ENCODE data around the gene TP53TG5. TPM values are rescaled to one million over a fixed set of nuclear protein-coding genes. Genes with fewer than 3 reads are reported as not detected.

Gene TP53TG5
- total RNA-seq, 1 donor from 2014 or later = not detected

DNA sequence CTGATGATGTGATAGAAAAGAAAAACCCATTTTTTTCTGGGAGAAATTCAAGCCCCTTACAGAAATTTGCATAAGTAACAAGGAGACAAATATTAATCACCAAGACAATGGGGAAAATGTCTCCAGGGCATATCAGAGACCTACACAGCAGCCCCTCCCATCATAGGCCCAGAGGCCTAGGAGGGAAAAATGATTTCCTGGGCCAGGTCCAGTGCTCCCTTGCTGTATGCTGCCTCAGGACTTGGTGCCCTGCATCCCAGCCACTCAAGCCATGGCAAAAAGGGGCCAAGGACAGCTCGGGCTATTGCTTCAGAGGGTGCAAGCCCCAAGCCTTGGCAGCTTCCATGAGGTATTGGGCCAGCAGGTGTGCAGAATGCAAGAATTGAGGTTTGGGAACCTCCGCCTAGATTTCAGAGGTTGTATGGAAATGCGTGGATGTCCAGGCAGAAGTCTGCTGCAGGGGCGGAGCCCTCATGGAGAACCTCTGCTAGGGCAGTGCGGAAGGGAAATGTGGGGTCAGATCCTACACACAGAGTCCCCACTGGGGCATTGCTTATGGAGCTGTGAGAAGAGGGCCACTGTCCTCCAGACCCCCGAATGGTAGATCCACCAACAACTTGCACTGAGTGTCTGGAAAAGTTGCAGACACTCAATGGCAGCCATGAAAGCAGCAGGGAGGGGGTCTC, 22.4 kb upstream of the TP53TG5 start:
- DNase-seq (ENCODE audit: extremely low spot score, unreplicated experiment) = no peak
- Mint-ChIP-seq H3K36me3 (peaks cover 7% of the 10 kb centered on the region), H3K27ac (no peak overlapping the region), H3K4me1 (ENCODE audit: unreplicated experiment) (peaks cover 4% of the 10 kb centered on the region), H3K9me3 (peaks cover 5% of the 10 kb centered on the region), H3K4me3 (no peak overlapping the region), H3K27me3 (peaks cover 24% of the 10 kb centered on the region)
- TF ChIP-seq, protein P1, sequence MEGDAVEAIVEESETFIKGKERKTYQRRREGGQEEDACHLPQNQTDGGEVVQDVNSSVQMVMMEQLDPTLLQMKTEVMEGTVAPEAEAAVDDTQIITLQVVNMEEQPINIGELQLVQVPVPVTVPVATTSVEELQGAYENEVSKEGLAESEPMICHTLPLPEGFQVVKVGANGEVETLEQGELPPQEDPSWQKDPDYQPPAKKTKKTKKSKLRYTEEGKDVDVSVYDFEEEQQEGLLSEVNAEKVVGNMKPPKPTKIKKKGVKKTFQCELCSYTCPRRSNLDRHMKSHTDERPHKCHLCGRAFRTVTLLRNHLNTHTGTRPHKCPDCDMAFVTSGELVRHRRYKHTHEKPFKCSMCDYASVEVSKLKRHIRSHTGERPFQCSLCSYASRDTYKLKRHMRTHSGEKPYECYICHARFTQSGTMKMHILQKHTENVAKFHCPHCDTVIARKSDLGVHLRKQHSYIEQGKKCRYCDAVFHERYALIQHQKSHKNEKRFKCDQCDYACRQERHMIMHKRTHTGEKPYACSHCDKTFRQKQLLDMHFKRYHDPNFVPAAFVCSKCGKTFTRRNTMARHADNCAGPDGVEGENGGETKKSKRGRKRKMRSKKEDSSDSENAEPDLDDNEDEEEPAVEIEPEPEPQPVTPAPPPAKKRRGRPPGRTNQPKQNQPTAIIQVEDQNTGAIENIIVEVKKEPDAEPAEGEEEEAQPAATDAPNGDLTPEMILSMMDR (conservative IDR thresholded peaks at IDR 0.05) = no peak

DNA sequence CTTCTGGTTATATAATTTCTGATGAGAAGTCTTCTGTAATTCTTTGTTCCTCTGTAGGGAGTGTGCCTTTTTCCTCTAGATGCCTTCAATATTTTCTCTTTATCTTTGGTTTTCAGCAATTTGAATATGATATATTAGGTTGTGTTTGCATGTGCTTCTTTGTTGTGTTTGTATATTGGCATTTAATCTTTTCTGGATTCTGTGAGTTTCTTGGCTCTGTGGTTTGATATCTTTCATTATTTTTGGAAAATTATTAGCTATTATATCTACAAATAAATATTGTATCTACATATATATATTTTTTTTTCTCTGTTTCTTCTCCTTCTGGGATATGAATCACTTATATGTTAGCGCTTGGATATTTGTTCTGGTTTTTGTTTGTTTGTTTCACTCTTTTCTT, 20.9 kb upstream of the TP53TG5 start:
- TF ChIP-seq, protein P1 (conservative IDR thresholded peaks at IDR 0.05) = no peak

DNA sequence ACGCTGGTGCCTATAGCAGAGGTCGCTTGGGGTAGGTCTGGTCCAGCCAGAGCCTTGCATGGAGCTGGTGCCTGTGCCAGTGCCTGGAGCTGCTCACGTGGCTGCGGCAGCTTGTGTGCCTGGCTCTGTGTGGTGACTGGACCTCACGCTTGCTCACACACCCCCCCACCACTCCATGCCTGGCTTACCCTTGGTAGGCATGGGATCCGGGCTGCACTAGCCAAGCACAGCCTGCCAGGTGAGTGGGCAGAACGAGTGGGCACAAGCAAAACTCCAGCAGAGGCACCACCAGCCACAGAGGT, 16.9 kb upstream of the TP53TG5 start:
- no peaks in the 10 kb centered on the region for H3K4me1 Mint-ChIP-seq (ENCODE audit: unreplicated experiment)
- H3K4me3 Mint-ChIP-seq = no peak overlapping the region
- H3K27me3 Mint-ChIP-seq = no peaks in the 10 kb centered on the region

More for the DNA sequence above, 20.9 kb upstream of the TP53TG5 start:
- no peak overlapping the region for H3K4me3 Mint-ChIP-seq
- H3K27ac Mint-ChIP-seq = no peak overlapping the region
- peaks cover 5% of the 10 kb centered on the region for H3K9me3 Mint-ChIP-seq
- no peak for DNase-seq (ENCODE audit: extremely low spot score, unreplicated experiment)
- no peaks in the 10 kb centered on the region for H3K4me1 Mint-ChIP-seq (ENCODE audit: unreplicated experiment)
- peaks cover 11% of the 10 kb centered on the region for H3K27me3 Mint-ChIP-seq
- peaks cover 7% of the 10 kb centered on the region for H3K36me3 Mint-ChIP-seq

DNA sequence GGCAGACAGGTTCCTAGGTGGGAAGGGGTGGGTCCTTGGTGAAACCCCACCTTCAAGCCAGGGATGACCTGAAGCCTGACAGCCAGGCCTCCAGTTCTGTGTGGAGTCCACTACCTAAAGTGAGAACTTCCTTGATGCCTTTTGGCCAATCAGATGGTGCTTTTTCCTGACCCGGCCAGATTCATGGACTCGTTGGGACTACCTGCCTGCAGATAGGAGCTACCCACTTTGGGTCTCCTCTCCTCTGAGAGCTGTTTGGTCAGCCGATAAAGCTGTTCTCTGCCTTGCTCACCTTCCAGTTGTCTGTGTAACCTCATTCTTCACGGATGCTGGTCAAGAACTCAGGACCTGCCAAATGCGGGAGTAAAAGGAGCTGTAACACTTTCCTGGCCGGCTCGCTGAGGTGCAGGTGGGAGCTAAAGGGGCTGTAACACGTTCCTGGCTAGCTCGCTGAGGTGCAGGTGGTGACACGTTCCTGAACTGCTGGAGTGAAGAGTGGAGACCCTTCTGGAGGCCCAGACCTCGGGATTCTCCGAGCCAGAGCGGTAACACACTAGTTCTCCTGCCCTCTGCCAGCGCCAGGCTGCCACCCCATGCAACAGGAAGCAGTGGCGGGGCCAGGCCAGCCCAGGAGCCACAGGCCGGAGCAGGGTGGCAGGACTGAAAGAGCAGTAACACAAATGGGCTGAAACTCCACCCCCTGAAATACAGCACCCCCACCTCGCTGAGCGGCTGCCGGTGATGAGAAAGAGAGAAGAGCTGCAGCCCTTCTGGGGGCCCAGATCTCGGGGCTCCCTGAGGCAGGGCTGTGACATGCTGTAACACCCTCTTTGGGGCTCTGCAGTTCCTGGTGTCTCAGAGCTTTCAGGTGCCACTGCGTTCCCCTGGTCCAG, 16.3 kb upstream of the TP53TG5 start:
- no peak for DNase-seq (ENCODE audit: extremely low spot score, unreplicated experiment)
- no peaks in the 10 kb centered on the region for H3K9me3 Mint-ChIP-seq
- TF ChIP-seq, protein P1 (conservative IDR thresholded peaks at IDR 0.05) = no peak
- no peak overlapping the region for H3K27ac Mint-ChIP-seq
- no peaks in the 10 kb centered on the region for H3K4me1 Mint-ChIP-seq (ENCODE audit: unreplicated experiment)
- no peaks in the 10 kb centered on the region for H3K27me3 Mint-ChIP-seq
- no peak overlapping the region for H3K4me3 Mint-ChIP-seq
- H3K36me3 Mint-ChIP-seq = no peaks in the 10 kb centered on the region

More for the DNA sequence above, 16.9 kb upstream of the TP53TG5 start:
- TF ChIP-seq, protein P1 (conservative IDR thresholded peaks at IDR 0.05) = no peak
- H3K9me3 Mint-ChIP-seq = peaks cover 4% of the 10 kb centered on the region
- peaks cover 3% of the 10 kb centered on the region for H3K36me3 Mint-ChIP-seq
- DNase-seq (ENCODE audit: extremely low spot score, unreplicated experiment) = no peak
- H3K27ac Mint-ChIP-seq = no peak overlapping the region

DNA sequence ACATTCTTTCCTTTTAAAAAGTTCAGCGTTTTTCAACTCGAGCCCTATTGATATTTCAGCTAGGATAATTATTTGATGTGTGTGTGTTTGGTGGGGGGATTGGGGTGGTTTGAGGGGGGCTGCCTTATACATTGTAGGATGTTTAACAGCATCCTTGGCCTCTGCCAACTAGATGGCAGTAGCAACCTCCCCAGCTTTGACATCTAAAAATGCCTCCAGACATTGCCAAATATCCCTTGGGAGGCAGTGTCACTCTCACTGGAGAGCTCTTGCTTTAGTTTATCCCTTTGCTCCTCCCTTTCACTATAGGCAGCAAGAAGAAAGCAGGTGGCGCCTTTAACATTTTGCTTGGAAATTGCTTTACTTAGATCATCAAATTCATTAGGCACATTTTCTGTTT, 14.6 kb upstream of the TP53TG5 start:
- Mint-ChIP-seq H3K9me3 (no peaks in the 10 kb centered on the region), H3K4me3 (no peak overlapping the region), H3K4me1 (ENCODE audit: unreplicated experiment) (no peaks in the 10 kb centered on the region), H3K27me3 (no peaks in the 10 kb centered on the region), H3K27ac (no peak overlapping the region), H3K36me3 (peaks cover 3% of the 10 kb centered on the region)
- TF ChIP-seq, protein P1 (conservative IDR thresholded peaks at IDR 0.05) = no peak
- DNase-seq (ENCODE audit: extremely low spot score, unreplicated experiment) = no peak

All from type B pancreatic cell (in vitro differentiated cells).